ENCODE results near the gene KCNK4.
"Not testable (repeated sequence)": the region's sequence is repeated elsewhere in the genome, so short reads cannot be mapped to it uniquely, and the experiment has no call there.

The KCNK4 gene

DNA sequence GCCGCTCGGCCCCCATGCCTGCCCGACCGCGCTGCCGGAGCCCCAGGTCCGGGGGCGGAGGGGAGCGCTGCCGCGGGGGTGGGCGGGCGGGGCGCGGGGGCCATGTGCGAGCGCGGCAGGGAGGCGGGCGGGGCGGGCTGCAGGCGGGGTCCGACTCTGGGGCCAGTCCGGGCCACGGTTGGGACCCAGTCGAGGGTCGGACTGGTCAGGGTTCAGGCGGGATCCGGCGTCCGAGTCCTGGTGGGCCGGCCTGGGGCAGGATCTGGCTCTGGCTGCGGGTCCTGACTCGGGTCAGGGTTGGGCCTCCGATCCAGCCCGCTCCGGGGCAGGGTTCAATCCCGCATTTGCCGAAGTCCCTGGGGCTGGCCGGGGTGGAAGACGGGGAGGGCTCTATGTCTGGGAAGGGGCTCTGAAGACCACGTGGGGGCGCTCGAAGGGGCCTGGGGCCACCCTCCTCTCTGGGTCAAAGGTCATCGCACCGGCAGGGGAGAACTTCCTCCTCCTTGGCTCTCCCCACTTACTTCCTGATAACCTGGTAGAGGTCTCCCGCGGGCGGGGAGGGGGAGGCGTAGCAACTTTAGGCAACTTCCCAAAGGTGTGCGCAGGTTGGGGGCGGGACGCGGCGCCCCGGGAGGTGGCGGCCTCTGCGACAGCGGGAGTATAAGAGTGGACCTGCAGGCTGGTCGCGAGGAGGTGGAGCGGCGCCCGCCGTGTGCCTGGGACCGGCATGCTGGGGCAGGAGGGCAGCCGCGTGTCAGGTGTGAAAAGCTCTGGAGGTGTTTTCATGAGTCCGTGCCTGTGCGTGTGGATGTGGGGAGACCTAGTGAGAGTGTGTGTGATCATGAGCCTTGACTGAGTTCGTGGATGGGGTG is 14.8 kb downstream of the KCNK4 start:
- peak overlapping the region; percentile 63 for H2AFZ ChIP-seq (ENCODE audit: low read length)
- H3K4me3 ChIP-seq (ENCODE audit: low read length, poor library complexity, severe bottlenecking): peak overlapping the region; percentile 96
- H4K20me1 ChIP-seq (ENCODE audit: insufficient read depth, low read length, poor library complexity, severe bottlenecking): peaks cover 20% of the 10 kb centered on the region
- H3K79me2 ChIP-seq (ENCODE audit: insufficient read depth, low read length): peaks cover 30% of the 10 kb centered on the region
- no peaks in the 10 kb centered on the region for H3K27me3 ChIP-seq (ENCODE audit: insufficient read depth, low read length, poor library complexity, severe bottlenecking)
- H3K36me3 ChIP-seq (ENCODE audit: insufficient read depth, low read length): no peaks in the 10 kb centered on the region
- H3F3A ChIP-seq (ENCODE audit: low read depth): 0 out of 2 replicates have a peak, but pooled peaks cover 3% of the 10 kb centered on the region
- H3K9me3 ChIP-seq (ENCODE audit: insufficient read depth, low read depth, low read length): no peaks in the 10 kb centered on the region
- peak overlapping the region; percentile 88 for H3K9ac ChIP-seq (ENCODE audit: low read depth, low read length, poor library complexity, severe bottlenecking)
- peak overlapping the region; percentile 93 for H3K4me2 ChIP-seq (ENCODE audit: low read depth, low read length, poor library complexity, severe bottlenecking)
- TF ChIP-seq, protein P1, sequence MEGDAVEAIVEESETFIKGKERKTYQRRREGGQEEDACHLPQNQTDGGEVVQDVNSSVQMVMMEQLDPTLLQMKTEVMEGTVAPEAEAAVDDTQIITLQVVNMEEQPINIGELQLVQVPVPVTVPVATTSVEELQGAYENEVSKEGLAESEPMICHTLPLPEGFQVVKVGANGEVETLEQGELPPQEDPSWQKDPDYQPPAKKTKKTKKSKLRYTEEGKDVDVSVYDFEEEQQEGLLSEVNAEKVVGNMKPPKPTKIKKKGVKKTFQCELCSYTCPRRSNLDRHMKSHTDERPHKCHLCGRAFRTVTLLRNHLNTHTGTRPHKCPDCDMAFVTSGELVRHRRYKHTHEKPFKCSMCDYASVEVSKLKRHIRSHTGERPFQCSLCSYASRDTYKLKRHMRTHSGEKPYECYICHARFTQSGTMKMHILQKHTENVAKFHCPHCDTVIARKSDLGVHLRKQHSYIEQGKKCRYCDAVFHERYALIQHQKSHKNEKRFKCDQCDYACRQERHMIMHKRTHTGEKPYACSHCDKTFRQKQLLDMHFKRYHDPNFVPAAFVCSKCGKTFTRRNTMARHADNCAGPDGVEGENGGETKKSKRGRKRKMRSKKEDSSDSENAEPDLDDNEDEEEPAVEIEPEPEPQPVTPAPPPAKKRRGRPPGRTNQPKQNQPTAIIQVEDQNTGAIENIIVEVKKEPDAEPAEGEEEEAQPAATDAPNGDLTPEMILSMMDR (conservative IDR thresholded peaks at IDR 0.05; ENCODE audit: low read length): peak; percentile 64
- no peak for TF ChIP-seq EZH2phosphoT487 (IDR thresholded peaks at IDR 0.05; ENCODE audit: borderline replicate concordance)
- peaks cover 18% of the 10 kb centered on the region for H3K4me1 ChIP-seq (ENCODE audit: insufficient read depth, low read length, poor library complexity, severe bottlenecking)
- H3K9me2 ChIP-seq (replicated peaks; ENCODE audit: low read depth, low read length): no peaks in the 10 kb centered on the region

- Histone ChIP-seq H3K4me3 (ENCODE audit: low read length, poor library complexity, severe bottlenecking) (peak overlapping the region; percentile 96), H3K36me3 (ENCODE audit: insufficient read depth, low read length) (no peaks in the 10 kb centered on the region), H3K27me3 (ENCODE audit: insufficient read depth, low read length, poor library complexity, severe bottlenecking) (no peaks in the 10 kb centered on the region), H3K9me3 (ENCODE audit: insufficient read depth, low read depth, low read length) (no peaks in the 10 kb centered on the region), H3K4me2 (ENCODE audit: low read depth, low read length, poor library complexity, severe bottlenecking) (peak overlapping the region; percentile 93), H4K20me1 (ENCODE audit: insufficient read depth, low read length, poor library complexity, severe bottlenecking) (peaks cover 21% of the 10 kb centered on the region), H3F3A (ENCODE audit: low read depth) (0 out of 2 replicates have a peak, but pooled peaks cover 3% of the 10 kb centered on the region), H3K79me2 (ENCODE audit: insufficient read depth, low read length) (peaks cover 34% of the 10 kb centered on the region), H2AFZ (ENCODE audit: low read length) (no peak overlapping the region), H3K9ac (ENCODE audit: low read depth, low read length, poor library complexity, severe bottlenecking) (peak overlapping the region; percentile 88), H3K9me2 (replicated peaks; ENCODE audit: low read depth, low read length) (no peaks in the 10 kb centered on the region), H3K4me1 (ENCODE audit: insufficient read depth, low read length, poor library complexity, severe bottlenecking) (peaks cover 18% of the 10 kb centered on the region)
- TF ChIP-seq, protein P1 (conservative IDR thresholded peaks at IDR 0.05; ENCODE audit: low read length): no peak
- TF ChIP-seq EZH2phosphoT487 (IDR thresholded peaks at IDR 0.05; ENCODE audit: borderline replicate concordance): no peak
Measured at GRCh38 chr11:64306563-64306875, 15.4 kb downstream of the KCNK4 start.

DNA sequence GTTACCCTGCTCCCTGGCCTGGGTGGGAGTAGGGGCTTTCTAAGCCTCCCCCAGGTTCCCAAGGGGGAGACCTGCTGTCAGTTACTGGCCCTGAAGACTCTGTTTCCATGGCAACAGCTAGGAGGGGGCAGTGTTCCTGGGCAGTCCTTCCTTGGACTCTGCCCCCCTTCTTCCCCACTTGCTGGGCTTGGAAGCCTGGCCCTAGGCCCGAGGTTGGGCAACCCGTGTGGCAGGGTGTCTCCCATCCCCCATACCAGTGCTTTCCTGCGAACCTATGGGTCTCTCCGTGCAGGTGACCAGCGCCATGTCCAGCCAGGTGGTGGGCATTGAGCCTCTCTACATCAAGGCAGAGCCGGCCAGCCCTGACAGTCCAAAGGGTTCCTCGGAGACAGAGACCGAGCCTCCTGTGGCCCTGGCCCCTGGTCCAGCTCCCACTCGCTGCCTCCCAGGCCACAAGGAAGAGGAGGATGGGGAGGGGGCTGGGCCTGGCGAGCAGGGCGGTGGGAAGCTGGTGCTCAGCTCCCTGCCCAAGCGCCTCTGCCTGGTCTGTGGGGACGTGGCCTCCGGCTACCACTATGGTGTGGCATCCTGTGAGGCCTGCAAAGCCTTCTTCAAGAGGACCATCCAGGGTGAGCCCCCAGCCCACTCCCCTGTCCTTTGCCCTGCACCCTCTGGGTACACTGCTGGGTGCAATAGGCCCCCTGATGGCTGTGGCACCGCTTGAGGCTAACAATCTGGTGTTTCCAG is 15.9 kb downstream of the KCNK4 start:
- peak overlapping the region; percentile 88 for H3K9ac ChIP-seq (ENCODE audit: low read depth, low read length, poor library complexity, severe bottlenecking)
- peak overlapping the region; percentile 93 for H3K4me2 ChIP-seq (ENCODE audit: low read depth, low read length, poor library complexity, severe bottlenecking)
- peaks cover 21% of the 10 kb centered on the region for H4K20me1 ChIP-seq (ENCODE audit: insufficient read depth, low read length, poor library complexity, severe bottlenecking)
- peaks cover 34% of the 10 kb centered on the region for H3K79me2 ChIP-seq (ENCODE audit: insufficient read depth, low read length)
- H3K4me1 ChIP-seq (ENCODE audit: insufficient read depth, low read length, poor library complexity, severe bottlenecking): peaks cover 18% of the 10 kb centered on the region
- no peak for TF ChIP-seq EZH2phosphoT487 (IDR thresholded peaks at IDR 0.05; ENCODE audit: borderline replicate concordance)
- TF ChIP-seq, protein P1 (conservative IDR thresholded peaks at IDR 0.05; ENCODE audit: low read length): no peak
- H3K9me2 ChIP-seq (replicated peaks; ENCODE audit: low read depth, low read length): no peaks in the 10 kb centered on the region
- H3K4me3 ChIP-seq (ENCODE audit: low read length, poor library complexity, severe bottlenecking): peak overlapping the region; percentile 96
- no peaks in the 10 kb centered on the region for H3K27me3 ChIP-seq (ENCODE audit: insufficient read depth, low read length, poor library complexity, severe bottlenecking)
- H3K36me3 ChIP-seq (ENCODE audit: insufficient read depth, low read length): no peaks in the 10 kb centered on the region
- H2AFZ ChIP-seq (ENCODE audit: low read length): no peak overlapping the region
- H3F3A ChIP-seq (ENCODE audit: low read depth): 0 out of 2 replicates have a peak, but pooled peaks cover 3% of the 10 kb centered on the region
- no peaks in the 10 kb centered on the region for H3K9me3 ChIP-seq (ENCODE audit: insufficient read depth, low read depth, low read length)

GRCh38 chr11:64307795-64308194 is 16.7 kb downstream of the KCNK4 start:
- not testable (repeated sequence) for H3F3A ChIP-seq (ENCODE audit: low read depth); H2AFZ ChIP-seq (ENCODE audit: low read length); H3K9me2 ChIP-seq (replicated peaks; ENCODE audit: low read depth, low read length); H3K36me3 ChIP-seq (ENCODE audit: insufficient read depth, low read length); H3K27me3 ChIP-seq (ENCODE audit: insufficient read depth, low read length, poor library complexity, severe bottlenecking); H3K9me3 ChIP-seq (ENCODE audit: insufficient read depth, low read depth, low read length); H3K9ac ChIP-seq (ENCODE audit: low read depth, low read length, poor library complexity, severe bottlenecking)
- Histone ChIP-seq H3K4me3 (ENCODE audit: low read length, poor library complexity, severe bottlenecking) (peak overlapping the region; percentile 96), H3K4me2 (ENCODE audit: low read depth, low read length, poor library complexity, severe bottlenecking) (peak overlapping the region; percentile 93), H3K79me2 (ENCODE audit: insufficient read depth, low read length) (peaks cover 37% of the 10 kb centered on the region), H4K20me1 (ENCODE audit: insufficient read depth, low read length, poor library complexity, severe bottlenecking) (peaks cover 21% of the 10 kb centered on the region), H3K4me1 (ENCODE audit: insufficient read depth, low read length, poor library complexity, severe bottlenecking) (peaks cover 18% of the 10 kb centered on the region)

Data from Loucy (cell line).